Stomach (tissue), 4 donors: Measurements from ENCODE around the gene AADACL3.

Experiments
- EP300 ChIP-seq: sonication (generic); formaldehyde crosslinking; IDR thresholded peaks from one replicate; pipeline ENCODE4 v1.6.1; 2017; ENCODE audit warnings: antibody characterized with exemption
- POLR2A ChIP-seq, 4 donors: fragments of 450-650 bp; IDR thresholded peaks; one replicate each; pipeline ENCODE4 v1.6.1; 2016; ENCODE audit warnings: antibody characterized with exemption in 4 of 4, control low read depth in 2 of 4, mild to moderate bottlenecking in 1 of 4, moderate library complexity in 1 of 4
- TF ChIP-seq, protein P1 (sequence below), 7 experiments: fragments of 450-650 bp in 4 of 7; fragments of 200-600 bp in 3 of 7; sonication (generic) in 3 of 7; IDR thresholded peaks; one replicate each; pipeline ENCODE4 v1.5.1; 2016 to 2019; ENCODE audit warnings: antibody characterized with exemption in 7 of 7, control low read depth in 2 of 7, mild to moderate bottlenecking in 1 of 7

DNA sequence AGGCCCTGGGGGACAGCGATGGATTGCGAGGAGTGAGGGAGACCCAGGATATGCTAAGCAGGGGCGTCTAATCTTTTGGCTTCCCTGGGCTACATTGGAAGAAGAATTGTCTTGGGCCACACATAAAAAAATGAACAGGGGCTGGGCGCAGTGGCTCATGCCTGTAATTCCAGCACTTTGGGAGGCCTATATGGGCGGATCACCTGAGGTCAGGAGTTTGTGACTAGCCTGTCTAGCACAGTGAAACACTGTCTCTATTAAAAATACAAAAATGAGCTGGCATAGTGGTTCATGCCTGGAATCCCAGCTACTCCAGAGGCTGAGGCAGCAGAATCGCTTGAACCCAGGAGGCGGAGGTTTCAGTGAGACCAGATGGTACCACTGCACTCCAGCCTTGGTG, 46.9 kb downstream of the AADACL3 start:
- TF ChIP-seq, protein P1, sequence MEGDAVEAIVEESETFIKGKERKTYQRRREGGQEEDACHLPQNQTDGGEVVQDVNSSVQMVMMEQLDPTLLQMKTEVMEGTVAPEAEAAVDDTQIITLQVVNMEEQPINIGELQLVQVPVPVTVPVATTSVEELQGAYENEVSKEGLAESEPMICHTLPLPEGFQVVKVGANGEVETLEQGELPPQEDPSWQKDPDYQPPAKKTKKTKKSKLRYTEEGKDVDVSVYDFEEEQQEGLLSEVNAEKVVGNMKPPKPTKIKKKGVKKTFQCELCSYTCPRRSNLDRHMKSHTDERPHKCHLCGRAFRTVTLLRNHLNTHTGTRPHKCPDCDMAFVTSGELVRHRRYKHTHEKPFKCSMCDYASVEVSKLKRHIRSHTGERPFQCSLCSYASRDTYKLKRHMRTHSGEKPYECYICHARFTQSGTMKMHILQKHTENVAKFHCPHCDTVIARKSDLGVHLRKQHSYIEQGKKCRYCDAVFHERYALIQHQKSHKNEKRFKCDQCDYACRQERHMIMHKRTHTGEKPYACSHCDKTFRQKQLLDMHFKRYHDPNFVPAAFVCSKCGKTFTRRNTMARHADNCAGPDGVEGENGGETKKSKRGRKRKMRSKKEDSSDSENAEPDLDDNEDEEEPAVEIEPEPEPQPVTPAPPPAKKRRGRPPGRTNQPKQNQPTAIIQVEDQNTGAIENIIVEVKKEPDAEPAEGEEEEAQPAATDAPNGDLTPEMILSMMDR (IDR thresholded peaks at IDR 0.05): no peak
- no peak for TF ChIP-seq POLR2A (IDR thresholded peaks at IDR 0.05)
- no peak for TF ChIP-seq EP300
